Muscle of back (tissue), 11 donors: ENCODE data around the gene ATP6V1F. TPM values are rescaled to one million over a fixed set of nuclear protein-coding genes. Genes with fewer than 3 reads are reported as not detected.
A peak's percentile ranks its signal among the peaks of the same experiment; 100 is the strongest.

Experiments used
- DNase-seq, 3 donors: peaks; one replicate each; pipeline versions ENCODE4 v3.0.0 to v3.0.0-alpha.2; 2013
- polyA plus RNA-seq, 10 donors: library from polyadenylated mRNA; unstranded; fragments of 120-200 nt; gene quantifications; one replicate each; pipeline ENCODE4 v1.2.1, GENCODE V29; 2013; ENCODE audit not compliant: insufficient read length in 10 of 10

The ATP6V1F gene
- polyA plus RNA-seq, 10 donors, result 89.2 to 144 (median 112) TPM

DNA sequence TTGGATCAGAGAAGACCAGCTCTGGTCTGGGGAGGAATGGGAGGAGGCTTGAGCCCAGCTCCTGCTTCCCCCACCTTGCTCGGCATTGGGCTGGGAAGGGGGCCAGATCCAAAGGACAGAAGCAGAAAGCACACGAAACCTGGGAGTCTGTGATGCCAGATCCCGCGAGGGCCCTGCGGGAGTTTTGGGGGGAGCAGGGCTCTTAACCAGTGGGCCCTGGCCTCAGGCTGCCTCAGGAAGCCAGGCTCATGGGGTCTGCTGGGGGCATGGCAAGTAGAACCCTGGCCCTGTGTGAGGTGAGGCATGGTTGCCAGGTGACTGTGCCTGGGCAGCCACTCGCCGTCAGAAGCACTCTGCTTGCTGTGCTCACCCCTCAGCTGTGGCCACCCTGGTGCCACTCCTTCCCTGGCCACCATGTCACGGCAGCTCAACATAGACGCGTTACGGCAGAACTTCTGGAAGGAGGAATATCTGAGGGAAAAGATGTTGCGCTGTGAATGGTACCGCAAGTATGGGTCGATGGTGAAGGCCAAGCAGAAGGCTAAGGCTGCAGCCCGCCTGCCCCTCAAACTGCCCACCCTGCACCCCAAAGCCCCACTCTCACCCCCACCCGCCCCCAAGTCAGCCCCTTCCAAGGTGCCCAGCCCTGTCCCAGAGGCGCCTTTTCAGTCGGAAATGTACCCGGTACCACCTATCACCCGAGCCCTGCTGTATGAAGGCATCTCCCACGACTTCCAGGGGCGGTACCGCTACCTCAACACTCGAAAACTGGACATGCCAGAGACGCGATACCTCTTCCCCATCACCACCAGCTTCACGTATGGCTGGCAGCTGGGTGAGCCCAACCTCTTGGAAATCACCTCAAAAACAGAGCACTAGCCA is 3.6 kb downstream of the ATP6V1F start:
- DNase-seq, result no peak

GRCh38 chr7:128867241-128867640 is 4.6 kb downstream of the ATP6V1F start:
- DNase-seq, result no peak

DNA sequence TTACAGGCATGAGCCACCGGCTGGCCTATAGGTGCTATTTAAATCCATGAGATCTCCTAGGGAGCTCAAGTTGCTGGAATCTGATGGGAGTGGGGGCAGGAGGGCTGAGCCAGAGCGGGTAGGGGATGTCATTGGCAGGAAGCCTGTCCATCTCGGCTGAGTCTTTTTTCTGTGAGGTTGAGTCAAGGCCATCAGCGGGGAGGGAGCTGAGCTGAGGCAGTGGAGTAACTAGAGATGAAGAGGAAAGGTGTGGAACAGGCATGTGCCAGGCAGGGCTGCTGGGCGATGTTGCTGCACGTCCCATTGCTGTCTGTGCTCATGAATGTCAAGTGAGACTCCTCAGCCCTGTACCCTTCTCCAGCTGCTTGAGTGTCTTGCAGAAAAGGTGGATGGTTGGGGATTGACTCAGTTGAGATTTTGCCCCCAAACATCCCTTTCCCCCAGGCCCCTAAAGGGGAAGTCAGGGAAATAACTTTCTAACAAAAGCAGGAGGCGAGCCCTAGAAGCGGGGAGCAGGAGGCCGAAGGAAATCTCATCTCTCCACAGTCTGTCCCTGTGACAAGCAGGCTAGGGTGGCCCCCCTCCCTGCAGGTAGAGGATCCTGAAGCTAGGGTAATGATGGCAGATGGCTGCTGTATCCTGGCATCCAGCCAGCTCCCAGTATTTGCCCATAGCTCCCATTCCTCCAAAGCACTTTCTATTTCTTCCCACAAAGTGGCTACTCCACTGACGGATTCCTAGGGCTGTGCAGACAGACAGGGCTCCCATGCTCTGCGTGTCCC is 5.4 kb downstream of the ATP6V1F start:
- DNase-seq, result peak in 2 of 3 donors; percentile 39 to 55

DNA sequence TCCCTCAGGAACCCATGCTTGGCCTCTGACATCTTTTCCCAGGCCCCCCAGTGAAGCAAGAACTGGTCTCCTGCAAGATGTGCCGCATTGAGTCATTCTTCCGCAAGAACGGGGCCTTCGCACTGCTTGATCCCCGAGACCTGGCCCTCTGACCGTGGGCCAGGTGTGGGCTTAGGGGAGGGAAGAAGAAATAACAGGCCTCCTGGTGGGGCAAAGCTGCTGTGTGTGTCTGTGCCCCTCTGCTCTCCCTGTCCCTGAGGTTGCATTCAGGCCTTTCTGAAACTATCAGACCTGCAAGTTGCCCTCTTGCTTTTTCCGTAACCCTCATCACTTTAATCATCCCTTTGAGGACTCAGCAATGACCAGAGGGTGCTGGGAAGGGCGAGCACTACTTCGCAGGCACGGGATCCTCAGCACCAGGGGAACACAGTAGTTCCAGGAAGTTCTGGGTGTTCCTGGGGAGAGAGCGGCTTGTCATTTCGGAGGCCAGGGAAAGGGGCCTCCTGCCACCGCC is 6.0 kb downstream of the ATP6V1F start:
- DNase-seq, result no peak

DNA sequence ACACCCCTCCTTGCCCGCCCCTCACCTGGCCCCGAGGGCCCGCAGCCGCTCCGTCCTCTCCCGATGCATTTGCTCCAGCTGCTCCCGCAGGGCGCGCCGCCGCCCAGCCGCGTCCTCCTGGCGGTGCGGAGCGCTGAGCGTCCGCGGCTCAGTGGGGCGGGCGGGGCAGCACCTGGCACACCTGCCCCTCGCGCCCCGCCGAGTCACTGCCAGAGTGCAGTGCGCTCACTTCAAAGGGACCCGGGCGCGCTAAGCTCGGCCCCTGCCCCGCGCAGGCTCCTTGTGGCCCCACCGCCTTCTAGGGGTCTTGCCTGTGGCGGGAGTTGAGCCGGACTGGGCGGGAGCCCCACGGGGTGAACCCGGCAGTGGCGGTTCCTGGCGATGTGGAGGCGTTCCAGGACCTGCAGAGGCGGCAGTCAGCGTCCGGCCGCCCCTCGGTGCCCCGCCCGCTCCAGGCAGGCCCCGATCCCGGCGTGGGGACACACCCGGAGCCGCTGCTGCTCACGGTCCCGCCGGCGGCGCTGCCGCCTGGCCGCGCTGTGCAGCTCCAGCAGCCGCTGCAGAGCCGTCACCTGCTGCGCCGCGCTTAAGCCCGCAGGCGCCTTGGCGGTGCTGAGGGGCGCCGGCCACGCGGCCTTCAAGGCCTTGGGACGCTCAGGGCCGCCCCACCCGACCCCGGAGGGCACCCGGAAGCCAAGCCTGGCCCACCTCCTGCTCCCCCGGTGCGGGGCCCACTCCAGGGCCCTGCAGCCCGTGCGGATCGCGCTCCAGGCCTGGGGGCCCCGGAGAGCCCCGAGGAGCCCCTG is 6.7 kb downstream of the ATP6V1F start:
- DNase-seq, result peak in 2 of 3 donors; percentile 64 to 84

GRCh38 chr7:128869944-128870285 is 7.3 kb downstream of the ATP6V1F start:
- DNase-seq, result no peak

GRCh38 chr7:128871050-128871449 is 8.4 kb downstream of the ATP6V1F start:
- DNase-seq, result no peak

DNA sequence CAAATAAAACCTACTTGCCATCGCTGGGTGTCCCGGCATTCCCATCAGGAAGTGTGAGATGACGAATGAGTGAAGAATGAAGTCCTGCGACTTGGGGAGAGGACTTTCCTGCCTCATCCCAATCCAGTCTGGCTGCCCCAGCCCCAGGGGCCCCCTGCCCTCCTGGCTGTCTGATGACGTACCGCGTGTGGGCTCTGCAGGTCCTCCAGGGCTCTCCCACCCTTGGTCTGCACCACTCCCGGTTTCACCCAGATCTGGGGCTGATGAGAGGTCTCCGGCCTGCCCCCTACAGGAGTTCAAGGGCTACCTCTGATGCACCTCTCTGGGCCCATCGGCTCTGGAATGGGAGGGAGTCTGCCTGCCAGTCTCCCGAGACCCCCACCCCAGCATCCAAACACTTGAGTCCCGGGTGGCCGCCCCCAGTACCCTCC is 9.8 kb downstream of the ATP6V1F start:
- DNase-seq, result no peak

DNA sequence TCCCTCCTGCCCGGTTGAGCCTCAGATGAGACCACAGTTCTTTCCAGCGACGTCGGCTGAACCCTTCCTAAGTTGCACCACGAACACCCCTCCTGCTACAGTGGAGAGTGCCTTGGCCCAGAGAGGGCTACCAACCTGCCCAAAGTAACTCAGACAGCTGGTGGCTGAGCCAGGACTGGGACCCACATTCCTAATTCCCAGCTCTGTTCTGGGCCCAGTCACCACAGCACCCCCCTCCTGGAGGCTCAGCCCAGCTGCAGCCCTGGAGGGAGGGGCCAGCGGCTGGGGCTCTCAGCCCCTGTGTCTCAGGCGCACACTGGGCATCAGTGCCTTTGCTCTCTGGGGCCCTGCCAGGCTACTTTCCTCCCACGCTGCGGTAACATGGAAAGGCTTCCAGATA is 10.6 kb downstream of the ATP6V1F start:
- no peak for DNase-seq

- DNase-seq, result no peak
Measured at GRCh38 chr7:128874140-128875031, 11.7 kb downstream of the ATP6V1F start.

GRCh38 chr7:128875523-128875948 is 12.9 kb downstream of the ATP6V1F start:
- no peak for DNase-seq

DNA sequence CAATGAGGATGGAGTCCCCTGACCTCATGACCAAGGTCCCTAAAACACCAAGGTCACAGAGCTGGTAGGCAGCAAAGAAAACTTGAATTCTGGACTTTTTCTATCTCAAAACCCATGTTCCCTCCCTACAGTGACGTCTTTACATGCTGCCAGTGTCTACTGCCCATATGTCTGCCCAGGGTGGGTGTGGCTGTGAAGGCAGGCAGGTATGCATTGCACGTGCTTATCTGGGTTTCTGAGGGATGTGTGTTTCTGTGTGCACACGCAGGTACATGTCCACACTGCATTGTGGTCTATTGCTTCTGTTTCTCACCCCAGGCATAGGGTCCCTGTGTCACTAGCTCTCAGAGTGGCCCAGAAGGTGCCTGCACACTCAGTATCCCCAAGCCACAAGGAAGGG is 13.5 kb downstream of the ATP6V1F start:
- DNase-seq, result no peak

DNA sequence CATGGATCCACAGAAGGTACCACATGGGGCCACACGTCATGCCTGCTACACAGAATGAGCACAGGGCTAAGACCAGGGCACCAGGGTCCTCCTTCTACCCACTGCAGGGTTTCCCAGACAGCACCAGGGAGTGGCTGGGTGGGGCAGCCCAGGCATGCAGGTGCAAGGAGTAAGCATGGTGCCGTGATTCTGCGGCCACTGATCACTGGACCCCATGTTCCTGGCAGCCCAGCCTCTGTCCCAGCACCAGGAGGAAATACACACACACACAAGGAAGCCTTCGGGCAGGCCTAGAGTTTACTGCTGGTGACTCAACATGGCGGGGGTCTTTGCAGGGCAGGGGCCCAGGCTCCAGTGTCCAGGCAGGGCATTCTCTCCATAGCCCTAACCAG is 13.9 kb downstream of the ATP6V1F start:
- no peak for DNase-seq

DNA sequence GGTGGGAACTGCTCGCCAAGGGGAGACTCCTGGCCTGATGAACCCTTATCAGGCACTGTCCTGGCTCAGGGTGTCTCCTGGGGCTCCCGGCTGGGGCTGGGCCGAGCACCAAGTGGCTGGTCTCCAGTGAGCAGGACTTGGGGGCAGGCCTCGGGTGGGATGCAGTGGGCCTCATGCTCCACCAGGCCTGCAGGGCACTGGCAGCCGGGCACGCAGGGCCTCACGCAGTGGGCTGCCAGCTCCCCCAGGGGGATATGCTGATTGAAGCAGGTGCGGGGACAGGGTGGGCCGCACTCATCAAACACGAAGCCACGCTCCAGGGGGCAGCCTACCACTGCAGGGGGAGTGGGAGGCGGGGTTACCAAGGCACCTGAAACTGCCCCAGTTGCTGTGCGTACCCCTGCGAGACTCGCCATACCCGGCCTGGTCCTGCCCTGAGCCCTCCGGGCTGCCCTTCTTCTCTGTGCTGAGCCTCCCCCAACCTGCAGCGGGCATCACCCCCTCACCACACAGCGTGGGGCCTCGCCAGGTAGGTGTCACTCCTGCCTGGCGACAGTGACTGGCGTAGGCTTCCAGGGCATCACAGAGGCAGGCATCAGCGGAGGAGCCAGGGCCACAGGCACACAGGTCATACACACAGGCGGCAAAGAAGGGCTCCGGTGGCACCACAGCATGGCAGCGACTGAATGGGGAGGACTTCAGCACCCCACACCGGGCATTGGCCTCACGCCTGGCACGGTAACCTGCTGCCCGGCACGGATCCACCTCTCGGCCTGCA is 14.5 kb downstream of the ATP6V1F start:
- DNase-seq, result no peak

DNA sequence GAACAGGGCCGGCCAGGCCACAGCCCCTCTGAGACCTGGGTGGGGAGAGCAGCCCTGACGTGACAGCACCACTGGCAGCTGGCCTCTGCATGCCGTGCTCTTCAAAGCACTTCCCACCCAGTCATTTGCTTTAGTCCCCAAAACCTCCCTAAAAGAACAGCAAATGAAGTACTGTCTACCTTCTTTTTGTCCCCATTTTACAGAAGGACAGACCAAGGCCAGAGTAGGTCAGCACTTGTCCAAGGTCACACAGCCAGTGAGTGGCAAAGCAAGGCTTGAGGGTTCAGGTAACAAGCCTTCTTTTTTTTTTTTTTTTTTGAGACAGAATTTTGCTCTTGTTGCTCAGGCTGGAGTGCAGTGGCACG is 15.1 kb downstream of the ATP6V1F start:
- DNase-seq, result no peak

GRCh38 chr7:128878226-128879105 is 15.8 kb downstream of the ATP6V1F start:
- DNase-seq, result no peak

DNA sequence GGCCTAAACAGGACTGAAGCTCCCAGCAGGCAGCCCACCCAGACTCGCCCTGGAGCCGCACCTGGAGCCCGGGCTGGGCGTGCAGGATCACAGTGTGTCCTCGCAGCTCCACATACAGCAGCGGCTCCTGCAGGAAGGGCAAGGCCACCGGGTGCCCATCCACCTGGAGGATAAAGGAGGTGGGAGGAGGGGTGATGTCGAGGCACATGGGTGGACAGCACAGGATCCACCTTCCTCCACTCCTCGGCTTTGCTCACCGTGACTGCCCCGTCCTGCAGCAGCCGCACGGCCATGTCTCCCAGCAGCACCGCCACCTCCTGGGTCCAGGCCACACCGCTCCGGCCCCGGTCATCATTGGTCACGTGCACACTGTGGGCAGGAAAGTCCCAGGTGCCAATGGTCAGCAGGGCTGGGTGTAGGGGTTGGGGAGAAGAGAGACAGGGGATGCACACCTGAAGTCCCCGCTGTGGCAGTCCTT is 16.8 kb downstream of the ATP6V1F start:
- no peak for DNase-seq

- peak in 1 of 3 donors; percentile 78 for DNase-seq
Measured at GRCh38 chr7:128879939-128880746, 17.5 kb downstream of the ATP6V1F start.
